GM21825 (cell line): ENCODE data around the gene AGK.
A peak's percentile ranks its signal among the peaks of the same experiment; 100 is the strongest.

Source experiments
- ATAC-seq: cut with Tn5 transposase; IDR thresholded peaks from one replicate; pipeline ENCODE4 v1.9.1; 2021; ENCODE audit warnings: mild to moderate bottlenecking, moderate library complexity; ENCODE audit not compliant: unreplicated experiment

The AGK gene

GRCh38 chr7:141551094-141551781 lies at the start of gene AGK:
Gene AGK (plus strand): TSS chr7:141551410. CDS start chr7:141555467, 4,057 bp downstream.
- ATAC-seq, result peak; percentile 94

DNA sequence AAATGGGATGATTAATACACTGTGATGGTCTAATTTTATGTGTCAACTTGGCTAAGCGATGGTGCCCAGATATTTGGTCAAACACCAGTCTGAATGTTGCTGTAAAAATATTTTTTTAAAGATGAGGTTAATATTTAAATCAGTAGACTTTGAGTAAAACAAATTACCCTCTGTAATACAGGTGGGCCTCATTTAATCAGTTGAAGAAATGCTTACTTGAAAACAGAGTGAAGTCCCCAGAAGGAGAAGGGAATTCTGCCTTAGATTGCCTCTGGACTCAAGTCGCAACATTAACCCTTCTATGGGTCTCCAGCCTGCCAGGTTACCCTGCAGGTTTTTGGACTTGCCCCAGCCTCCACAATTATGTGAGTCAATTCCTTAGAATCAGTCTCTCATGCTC lies 49.8 kb upstream of the AGK start:
- ATAC-seq, result no peak

GRCh38 chr7:141511316-141511675 lies 39.9 kb upstream of the AGK start:
- ATAC-seq, result no peak

GRCh38 chr7:141511676-141512396 lies 39.4 kb upstream of the AGK start:
- no peak for ATAC-seq

- no peak for ATAC-seq
Measured at GRCh38 chr7:141512597-141512996, 38.6 kb upstream of the AGK start.

GRCh38 chr7:141513720-141514119 lies 37.5 kb upstream of the AGK start:
- ATAC-seq, result no peak

- no peak for ATAC-seq
Measured at GRCh38 chr7:141515941-141516340, 35.3 kb upstream of the AGK start.

DNA sequence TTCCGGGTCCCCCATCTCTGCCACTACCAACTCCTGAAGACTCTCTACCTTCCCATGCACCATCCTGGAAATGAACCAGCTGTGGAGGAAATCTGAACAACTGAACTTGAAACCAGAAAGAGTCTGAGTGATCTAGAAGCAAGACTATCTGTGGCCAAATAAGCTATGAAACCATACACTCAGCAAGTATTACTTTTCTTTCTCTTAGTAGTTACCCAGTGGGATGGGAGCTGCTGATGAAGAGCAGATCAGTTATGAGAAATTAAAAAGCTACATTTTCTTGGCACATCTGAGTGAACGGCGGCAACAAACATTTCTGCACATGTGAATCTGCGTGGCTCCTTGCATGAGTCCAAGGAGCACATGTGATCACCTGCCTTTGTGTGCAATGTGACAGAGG lies 31.6 kb upstream of the AGK start:
- no peak for ATAC-seq

DNA sequence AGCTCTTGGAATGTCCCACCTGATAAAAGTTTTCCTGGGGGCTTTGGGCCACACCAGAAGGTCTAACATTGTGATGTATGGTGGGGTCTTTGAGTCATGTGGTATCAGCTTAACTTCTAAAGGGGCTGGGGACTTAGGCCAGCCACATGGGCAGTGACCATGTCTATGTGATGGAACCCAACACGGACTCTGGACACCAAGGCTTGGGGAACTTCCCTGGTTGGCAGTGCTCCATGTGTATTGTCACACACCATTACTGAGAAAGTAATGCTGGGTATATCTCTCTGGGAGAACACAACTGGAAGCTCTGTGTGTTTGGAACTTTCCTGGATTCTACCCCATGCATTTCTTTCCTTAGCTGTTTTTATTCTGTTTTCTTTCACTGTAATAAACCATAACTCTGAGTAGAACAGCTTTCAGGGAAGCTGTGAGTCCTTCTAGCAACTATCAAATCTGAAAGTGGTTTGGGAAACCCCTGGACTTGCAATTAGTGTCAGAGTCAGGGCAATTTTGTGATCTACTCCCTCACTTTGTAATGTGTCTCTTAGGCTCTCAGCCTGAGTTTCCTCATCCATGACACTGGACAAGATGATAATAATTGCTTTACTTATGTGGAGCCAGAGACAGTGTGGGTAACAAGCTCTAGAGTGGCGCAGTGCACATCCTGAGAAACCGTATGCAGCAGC lies 28.4 kb upstream of the AGK start:
- no peak for ATAC-seq

- ATAC-seq, result no peak
Measured at GRCh38 chr7:141525973-141526514, 25.2 kb upstream of the AGK start.

DNA sequence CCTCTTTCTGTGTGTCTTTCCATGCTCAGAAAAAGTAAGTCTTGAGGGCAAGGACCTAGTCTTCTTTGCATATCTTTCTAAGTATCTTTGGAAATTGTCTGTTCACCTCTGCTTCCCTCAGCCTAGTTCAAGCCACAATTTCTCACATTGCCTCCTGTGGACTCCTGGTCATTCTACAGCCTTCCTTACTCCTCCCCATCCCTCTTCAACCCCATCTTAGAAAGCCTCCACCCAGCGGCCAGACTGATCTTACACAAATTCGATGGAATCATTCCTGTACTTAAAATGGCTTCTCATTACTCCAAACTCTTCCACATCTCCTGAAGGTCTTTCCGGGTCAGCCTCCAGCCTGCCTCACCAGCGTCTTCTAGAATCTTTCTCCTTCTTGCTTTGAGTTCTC lies 24.1 kb upstream of the AGK start:
- no peak for ATAC-seq

DNA sequence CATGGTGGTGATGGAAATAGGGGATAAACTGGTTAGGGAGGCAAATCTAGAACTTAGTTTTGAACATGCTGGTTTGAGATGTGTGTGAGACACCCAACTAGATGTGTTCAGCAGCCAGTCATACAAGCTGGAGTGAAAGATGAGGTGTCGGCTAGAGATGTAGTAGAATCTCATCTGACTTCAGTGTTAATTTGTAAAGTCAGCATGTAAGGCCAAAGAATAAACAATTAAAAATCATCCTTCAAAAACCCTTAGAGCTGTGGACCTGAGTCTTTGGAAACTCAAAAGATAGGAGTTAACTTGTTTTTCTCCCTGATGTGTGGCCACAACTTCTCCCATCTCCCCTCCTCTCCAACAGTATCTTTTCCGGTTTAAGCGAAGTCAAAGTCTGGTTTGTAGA lies 22.8 kb upstream of the AGK start:
- ATAC-seq, result no peak

- ATAC-seq, result peak; percentile 70
Measured at GRCh38 chr7:141533149-141533949, 17.9 kb upstream of the AGK start.

DNA sequence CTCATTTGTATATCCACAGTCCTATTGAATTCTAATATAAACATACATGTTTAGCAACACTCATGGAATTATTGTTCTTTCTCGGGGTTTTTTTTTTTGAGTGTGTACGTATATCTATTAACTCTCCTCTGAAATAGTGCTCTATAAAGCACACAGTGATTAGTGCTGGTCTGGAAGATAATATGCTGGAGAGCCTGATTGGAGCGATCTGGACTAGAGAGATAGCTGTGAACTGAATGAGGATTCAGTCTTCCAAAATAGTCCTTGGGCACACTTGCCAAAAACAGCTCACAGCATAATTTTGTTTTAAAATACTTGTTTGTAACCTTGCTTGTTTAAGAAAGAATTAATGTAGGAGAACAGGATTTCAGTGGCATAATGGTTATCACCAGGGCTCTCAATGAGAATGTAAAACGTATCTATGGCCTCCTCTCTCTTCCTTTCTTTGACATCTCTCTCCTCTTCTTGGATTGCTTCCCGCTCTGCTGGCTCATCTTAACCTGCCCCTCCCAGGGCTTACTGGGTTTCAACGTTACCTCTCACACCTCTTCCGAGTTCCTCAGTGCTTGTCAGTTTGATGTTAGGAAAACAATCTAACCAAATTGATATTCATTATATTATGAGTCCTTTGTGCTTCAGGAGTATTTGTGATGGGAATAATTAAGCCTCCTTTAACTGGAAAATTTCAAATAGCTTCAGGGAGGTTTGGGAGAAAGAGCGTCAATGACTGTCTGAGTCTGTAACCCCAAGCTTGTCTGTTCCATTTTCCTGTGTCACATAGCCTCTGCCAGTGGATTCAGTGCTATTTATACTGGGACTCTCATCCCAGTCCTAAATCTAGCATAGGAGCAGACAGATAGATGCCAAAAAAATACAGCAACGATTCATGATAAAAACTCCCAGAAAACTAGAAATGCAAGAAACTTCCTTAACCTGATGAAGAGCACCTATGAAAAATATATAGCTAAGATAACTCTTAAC lies 16.2 kb upstream of the AGK start:
- ATAC-seq, result no peak

DNA sequence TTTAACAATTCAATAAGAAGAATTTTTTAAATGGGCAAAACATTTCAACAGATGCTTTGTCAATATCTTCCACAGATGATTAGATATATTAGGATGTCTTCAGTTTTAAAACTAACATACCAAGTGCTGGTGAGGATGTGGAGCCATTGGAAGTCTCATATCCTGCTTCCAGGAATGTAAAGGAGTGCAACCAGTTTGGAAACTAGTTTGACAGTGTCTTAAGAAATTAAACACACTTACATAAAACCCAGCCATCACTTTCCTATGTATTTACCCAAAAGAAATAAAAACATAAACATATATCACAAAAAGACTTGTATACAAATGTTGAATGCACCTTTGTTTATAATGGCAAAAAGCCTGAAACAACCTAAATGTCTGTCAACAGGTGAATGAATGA lies 13.3 kb upstream of the AGK start:
- no peak for ATAC-seq

DNA sequence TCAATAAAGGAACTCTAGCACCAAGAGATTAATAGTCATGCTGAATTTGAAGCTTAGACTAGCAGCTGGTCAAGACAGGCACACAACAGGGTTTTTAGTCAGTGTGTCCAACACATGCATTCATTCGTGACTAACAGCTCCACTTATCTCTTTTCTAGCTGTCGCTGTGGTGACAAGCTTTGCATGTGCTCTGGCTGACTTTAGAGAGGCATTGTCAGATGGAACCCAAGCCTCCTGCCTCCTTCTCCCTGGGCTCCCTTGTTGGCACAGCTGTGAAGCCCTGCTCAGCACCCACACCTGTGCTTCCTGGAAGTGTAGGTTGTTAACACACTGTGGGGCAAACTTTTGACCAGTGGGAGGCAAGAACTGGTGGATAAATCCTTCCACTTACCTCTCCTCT lies 9.8 kb upstream of the AGK start:
- ATAC-seq, result no peak

- no peak for ATAC-seq
Measured at GRCh38 chr7:141544831-141545230, 6.4 kb upstream of the AGK start.

DNA sequence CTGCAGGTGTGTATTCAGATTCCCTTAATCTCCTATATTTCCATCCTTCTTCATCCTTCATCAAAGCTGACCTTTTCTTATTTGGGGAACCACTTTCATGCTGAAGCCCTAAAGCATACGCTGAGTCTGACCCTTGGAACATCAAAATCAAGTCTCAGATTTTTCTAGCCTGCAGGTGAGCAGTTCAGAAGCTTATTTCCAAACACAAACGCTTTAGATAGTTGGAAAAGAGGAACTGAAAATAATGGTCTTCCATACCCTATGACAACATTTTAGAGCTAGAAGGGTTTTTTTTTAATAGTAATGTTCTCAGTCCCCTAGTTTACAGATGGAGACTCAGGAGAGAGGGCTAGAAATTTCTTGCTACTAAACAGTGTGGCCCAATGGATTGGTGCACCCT lies 1.6 kb upstream of the AGK start:
- ATAC-seq, result no peak

- peak; percentile 6 for ATAC-seq
Measured at GRCh38 chr7:141550386-141551093, 670 bp upstream of the AGK start.
